TTC549 (cell line): ENCODE results near the gene RHOF.
"Not testable (repeated sequence)": the region's sequence is repeated elsewhere in the genome, so short reads cannot be mapped to it uniquely, and the experiment has no call there.

Experiments
- FAIRE-seq: peaks from 2 replicates; lab custom pipeline; 2012; peaks lifted over from hg19 to GRCh38; lab: Jason Lieb, UNC

Gene RHOF

GRCh38 chr12:121773011-121773777, 20.3 kb downstream of the RHOF start:
- FAIRE-seq = no peak

- no peak for FAIRE-seq
Measured at GRCh38 chr12:121770813-121771625, 22.5 kb downstream of the RHOF start.

DNA sequence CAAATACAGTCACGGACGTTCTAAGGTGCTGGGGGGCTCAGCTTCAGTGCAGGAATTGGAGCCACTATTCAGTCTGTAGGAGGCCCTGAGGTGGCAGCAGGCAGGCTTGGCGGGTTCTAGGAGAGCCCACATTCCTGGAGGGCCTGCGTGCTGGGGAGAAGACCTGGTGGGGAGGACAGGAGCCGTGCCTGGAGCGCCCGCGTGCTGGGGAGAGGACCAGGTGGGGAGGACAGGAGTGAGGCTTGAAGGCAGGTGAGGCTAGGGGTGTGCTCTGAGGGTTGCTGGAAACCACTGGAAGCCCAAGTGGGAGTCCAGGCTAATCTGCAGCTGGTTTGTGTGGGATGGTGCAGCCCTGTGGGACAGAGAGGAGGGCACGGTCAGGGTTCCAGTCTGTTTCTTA, 23.1 kb downstream of the RHOF start:
- no peak for FAIRE-seq

DNA sequence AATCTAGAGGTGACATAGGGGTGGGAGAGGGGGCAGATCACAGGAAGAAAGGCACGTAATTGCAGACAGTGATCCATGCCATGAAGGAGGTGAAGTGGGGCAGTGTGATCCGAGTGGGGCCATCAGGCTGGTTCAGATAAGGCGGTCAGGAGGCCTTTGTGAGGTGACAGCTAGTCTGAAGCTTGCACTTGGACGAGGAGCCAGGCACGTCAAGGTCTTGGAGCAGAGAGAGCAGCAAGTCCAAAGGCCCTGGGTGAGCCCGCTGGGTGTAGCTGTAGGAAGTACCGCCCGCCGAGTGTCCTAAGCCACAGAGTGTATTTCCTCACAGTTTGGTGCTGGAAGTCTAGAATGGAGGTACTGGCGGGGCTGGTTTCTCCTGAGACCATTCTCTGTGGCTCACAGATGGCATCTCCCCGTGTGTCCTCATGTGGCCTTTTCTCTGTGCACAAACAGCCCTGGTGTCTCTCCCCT, 23.6 kb downstream of the RHOF start:
- FAIRE-seq = no peak

- FAIRE-seq = no peak
Measured at GRCh38 chr12:121769297-121769830, 24.1 kb downstream of the RHOF start.

DNA sequence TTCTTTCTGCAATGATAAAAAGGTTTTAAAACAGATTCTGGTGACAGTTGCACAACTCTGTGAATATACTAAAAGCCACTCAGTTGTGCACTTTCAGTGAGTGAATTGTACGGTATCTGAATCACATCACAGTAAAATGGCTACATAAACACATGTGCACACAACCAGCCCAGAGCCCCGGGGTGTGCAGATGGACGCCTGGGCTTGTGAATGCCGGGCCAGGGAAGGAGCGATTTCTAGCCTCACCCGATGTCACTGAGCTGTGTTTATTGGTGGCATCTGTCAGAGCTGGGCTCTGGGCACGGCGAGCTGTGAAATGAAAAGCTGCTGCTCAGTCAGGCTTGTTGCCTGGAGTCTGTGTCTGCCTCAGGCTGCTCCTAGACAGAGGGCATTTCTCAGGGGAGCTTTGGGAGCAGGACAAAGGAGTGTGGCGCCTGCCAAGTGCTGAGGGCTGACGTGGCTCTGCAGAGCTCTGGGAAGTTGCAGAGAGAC, 25.9 kb downstream of the RHOF start:
- no peak for FAIRE-seq

GRCh38 chr12:121766290-121767039, 27.0 kb downstream of the RHOF start:
- FAIRE-seq = no peak

- no peak for FAIRE-seq
Measured at GRCh38 chr12:121765573-121765972, 27.9 kb downstream of the RHOF start.

DNA sequence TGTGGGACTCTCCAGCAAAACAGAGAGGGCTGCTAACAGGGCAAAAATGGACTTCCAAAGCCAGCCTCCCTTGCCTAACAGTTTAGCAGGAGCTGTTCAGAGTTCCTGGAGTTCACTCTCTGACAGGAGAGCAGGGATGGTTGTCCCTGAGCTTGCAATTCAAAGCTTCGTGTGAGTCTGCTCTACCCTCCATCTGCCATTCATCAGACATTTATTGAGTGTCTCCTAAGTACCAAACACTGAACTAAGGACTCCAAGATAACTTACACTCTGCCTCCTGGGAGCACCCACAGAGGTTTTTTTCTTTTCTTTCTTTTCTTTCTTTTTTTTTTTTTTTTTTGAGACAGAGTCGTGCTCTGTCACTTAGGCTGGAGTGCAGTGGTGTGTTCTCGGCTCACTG, 28.7 kb downstream of the RHOF start:
- no peak for FAIRE-seq

DNA sequence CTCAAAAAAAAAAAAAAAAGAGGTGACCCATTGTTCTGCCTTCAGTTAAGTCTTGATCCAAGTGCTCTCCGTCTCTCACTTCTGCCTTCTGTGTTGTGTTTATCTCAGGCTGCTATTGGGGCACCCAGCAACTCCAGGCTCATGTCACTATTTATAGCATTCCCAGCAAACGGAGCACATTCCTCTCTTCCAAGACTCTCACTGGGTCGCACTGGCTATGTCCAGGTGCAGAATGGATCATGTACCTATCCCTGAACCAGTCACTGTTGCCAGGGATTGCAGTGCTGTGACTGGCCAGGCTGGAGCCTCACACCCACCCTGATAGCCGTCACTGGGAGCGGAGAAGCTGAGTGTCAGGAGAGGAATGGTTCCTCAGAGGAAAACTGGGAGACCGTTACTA, 31.2 kb downstream of the RHOF start:
- FAIRE-seq = no peak

DNA sequence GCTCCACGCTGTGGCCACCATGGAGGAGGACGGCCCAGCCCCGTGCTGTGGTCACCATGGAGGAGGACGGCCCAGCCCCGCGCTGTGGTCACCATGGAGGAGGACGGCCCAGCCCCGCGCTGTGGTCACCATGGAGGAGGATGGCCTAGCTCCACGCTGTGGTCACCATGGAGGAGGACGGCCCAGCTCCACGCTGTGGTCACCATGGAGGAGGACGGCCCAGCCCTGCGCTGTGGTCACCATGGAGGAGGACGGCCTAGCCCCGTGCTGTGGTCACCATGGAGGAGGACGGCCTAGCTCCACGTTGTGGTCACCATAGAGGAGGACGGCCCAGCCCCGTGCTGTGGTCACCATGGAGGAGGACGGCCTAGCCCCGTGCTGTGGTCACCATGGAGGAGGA, 35.0 kb downstream of the RHOF start:
- FAIRE-seq = not testable (repeated sequence)

GRCh38 chr12:121755591-121755990, 37.9 kb downstream of the RHOF start:
- FAIRE-seq = no peak

GRCh38 chr12:121754836-121755235, 38.7 kb downstream of the RHOF start:
- no peak for FAIRE-seq

DNA sequence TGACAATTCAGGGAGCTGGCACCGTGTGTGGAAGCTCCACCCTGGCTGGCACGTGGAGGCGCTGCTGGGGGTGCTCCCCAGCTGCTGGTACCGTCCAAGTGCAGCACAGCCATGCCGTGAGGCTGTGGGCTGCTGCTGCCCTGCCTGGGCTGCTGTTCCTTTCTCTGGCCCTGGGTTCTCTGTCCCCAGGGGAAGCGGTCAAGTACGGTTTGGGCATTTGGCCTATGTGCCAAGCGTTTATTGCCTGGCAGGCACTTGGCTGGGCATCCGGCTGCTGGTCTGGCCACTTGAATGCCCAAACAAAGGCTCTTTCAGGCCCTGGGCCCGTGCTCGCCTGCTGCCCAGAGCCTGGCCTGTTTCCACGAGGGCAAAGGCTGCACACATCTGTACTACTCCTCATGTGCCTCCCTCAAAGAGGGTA, 39.6 kb downstream of the RHOF start:
- FAIRE-seq = no peak

- no peak for FAIRE-seq
Measured at GRCh38 chr12:121751749-121752351, 41.6 kb downstream of the RHOF start.

DNA sequence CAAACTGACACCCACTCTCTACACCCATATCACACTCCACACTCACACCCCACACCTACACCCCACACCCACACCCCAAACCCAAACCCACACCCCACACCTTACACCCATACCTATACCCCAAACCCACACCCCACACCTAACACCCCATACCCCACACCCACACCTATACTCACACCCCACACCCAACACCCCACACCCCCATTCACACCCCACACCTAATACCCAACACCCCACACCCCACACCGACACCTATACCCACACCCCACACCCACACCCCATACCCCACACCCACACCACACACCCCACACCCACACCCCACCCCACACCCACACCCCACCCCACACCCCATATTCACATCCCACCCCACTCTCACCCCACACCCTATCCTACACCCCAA, 42.5 kb downstream of the RHOF start:
- FAIRE-seq = no peak

DNA sequence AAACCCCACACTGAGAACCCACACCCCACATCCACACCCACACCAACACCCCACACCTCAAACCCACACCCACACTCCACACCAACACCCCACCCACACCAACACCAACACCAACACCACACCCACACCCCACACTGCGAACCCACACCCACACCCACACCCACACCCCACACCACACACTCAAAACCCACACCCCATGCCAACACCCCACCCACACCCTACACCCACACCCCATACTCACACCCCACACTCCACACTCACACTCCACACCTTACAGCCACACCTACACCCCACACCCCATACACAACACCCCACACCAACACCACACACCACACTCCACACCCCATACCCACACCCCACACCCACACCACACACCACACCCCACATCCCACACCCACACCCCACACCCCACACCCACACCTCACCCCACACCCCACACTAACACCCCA, 43.0 kb downstream of the RHOF start:
- FAIRE-seq = no peak

- FAIRE-seq = no peak
Measured at GRCh38 chr12:121749267-121749666, 44.2 kb downstream of the RHOF start.

GRCh38 chr12:121748571-121749265, 44.8 kb downstream of the RHOF start:
- FAIRE-seq = peak; percentile 91

DNA sequence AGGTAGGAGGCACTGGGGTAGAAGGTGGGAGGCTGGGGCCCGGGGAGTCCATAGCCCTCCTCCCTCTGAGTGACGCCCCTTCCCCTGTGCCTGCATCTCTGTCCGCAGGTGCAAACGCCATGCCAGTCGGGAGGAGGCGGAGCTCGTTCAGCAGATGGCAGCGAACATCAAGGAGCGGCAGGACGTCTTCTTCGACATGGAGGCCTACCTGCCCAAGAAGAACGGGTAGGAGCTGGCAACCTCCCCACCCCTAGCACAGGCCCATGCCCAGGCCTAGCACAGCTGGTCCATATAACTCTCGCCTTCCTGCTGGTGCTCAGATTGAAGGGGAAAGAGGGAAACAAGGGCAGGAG, 45.3 kb downstream of the RHOF start:
- FAIRE-seq = no peak

DNA sequence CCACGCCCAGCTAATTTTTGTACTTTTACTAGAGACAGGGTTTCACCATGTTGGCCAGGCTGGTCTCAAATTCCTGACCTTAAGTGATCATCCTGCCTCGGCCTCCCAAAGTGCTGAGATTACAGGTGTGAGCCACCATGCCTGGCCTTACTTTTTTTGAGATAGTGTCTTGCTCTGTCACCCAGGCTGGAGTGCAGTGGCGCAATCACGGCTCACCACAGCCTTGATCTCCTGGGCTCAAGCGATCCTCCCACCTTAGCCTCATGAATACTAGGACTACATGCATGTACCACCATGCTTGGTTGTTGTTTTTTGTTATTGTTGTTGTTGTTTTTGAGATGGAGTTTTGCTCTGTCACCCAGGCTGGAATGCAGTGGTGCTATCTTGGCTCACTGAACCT, 47.9 kb downstream of the RHOF start:
- FAIRE-seq = not testable (repeated sequence)
